ENCODE measurements around the gene TTC9. TPM values are rescaled to one million over a fixed set of nuclear protein-coding genes. Genes with fewer than 3 reads are reported as not detected.
A peak's percentile ranks its signal among the peaks of the same experiment; 100 is the strongest.

Gene TTC9
- 2.3 and 3.2 TPM in 2 replicates for polyA plus RNA-seq (2014; cell fraction: cytosol; rRNA removed)
- 1.6 and 2.8 TPM in 2 replicates for polyA plus RNA-seq (2014; cell fraction: nucleus; rRNA removed)

DNA sequence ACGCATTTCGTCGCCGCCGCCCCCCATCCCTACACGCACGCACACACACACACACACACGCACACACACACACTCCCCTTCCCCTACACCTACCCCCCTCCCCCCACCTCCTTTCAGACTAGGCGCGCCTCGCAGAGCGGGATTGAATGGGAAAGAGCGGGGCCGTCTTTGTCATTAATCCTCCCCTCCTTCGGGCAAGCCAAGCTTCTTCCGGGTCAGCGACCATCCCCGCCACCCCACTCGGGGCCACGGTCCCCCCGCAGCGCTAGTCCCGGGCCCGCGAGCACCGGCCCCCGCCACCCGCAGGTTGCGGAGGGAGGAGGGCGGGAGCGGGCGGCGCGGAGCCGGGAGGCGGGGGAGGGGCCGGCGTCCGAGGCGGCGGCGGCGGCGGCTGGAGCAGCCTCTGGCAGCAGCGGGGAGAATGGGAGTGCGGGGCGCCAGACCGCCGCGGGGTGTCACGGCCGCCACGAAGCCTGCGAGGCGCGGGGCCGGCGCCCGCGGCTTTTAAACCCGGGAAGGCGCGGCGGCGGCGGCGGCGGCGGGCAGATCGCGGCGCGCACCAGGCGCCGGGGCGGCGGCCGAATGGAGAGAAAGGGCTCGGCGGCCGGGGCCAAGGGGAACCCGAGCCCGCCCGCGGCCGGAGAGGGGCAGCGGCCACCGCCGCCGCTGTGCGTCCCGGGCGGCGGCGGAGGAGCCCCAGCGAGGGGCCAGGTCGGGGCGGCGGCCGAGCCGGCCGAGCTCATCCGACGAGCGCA lies at the start of gene TTC9:
Gene TTC9, plus strand, starts transcription at position 369 of the 755 bp plus-strand sequence. Its CDS starts 214 bp downstream, at position 583.
- no peak for DNase-seq (ENCODE audit: low spot score)

DNA sequence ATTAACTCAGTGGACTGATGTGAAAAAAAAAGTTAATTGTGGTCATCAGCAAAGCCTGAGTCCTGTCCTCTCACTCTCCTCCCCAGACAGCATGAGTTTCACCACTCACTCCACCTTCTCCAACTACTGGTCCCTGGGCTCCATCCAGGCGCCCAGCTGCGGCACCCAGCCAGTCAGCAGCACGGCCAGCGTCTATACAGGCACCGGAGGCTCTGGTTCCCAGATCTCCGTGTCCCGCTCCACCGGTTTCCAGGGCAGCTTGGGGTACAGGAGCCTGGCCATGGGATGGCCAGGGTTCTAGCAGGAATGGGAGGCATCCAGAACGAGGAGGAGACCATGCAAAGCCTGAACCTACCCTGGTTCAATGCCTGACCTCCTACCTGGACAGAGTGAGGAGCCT lies 47.3 kb upstream of the TTC9 start:
- DNase-seq (ENCODE audit: low spot score): no peak

DNA sequence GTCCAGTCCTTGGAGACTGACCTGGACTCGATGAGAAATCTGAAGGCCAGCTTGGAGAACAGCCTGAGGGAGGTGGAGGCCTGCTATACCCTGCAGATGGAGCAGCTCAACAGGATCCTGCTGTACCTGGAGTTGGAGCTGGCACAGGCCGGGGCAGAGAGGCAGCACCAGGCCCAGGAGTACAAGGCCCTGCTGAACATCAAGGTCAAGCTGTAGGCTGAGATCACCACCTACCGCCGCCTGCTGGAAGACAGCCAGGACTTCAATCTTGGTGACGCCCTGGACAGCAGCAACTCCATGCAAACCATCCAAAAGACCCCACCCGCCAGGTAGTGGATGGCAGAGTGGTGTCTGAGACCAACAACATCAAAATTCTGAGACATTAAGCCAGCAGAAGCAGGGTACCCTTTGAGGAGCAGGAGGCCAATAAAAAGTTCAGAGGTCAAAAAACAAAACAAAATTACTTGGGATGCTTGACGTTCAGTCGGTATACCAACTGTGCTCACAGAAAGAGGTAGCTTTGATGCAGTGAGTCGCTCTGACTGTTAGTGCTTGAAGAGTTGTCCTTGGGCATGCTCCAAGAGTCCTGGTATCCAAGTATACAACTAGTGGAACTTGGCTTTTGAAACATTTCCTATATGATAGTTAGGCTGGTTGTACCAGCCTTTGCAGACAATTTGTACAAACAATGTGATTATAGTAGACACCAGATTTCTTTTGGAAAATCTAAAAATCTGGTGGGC lies 46.1 kb upstream of the TTC9 start:
- no peak for DNase-seq (ENCODE audit: low spot score)

GRCh38 chr14:70597731-70598130 lies 44.0 kb upstream of the TTC9 start:
- DNase-seq (ENCODE audit: low spot score): no peak

- no peak for DNase-seq (ENCODE audit: low spot score)
These were observed 42.4 kb upstream of the TTC9 start for GRCh38 chr14:70599345-70599744.

DNA sequence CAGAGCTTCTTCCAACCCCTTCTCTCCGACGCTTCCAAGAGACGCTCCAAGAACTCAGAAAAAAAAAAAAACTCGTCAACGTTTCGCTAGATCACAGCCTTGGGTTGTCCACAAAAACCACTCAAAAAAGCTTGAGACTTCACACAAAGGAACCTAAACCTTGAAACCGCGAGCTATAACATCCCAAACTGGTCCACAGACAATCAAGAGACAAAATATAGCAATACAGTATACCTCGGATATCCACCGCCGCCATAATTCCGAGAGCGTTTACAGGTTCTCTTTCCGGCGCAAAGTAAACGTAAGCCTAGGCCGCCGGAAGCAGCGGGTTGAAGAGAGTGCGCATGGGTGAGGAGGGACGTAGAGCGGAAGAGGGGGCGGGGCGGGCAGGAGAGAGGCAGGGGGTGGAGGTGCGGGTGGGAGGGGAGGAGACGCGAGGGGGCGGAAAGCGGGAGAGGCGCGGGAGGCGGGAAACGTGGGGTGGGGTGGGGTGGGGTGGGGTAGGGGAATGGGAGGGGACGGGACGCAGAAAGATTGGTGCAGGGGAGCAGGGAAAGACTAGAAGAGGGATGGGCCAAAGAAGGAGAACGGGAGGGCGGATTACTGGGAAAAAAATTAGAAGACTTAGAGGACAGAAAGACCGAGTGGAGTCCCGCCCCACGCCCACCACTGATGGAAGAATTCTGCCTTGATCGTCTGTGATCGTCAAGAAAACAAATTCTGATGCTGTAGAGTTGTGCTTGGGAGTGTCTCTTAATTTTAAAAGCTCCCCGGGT lies 41.1 kb upstream of the TTC9 start, which contains the start of gene MED6:
Gene MED6, minus strand, starts transcription at position 274 of the 776 bp plus-strand sequence. Its CDS starts 18 bp downstream, at position 256.
- peak; percentile 89 for DNase-seq (ENCODE audit: low spot score)

GRCh38 chr14:70601162-70601561 lies 40.6 kb upstream of the TTC9 start:
- no peak for DNase-seq (ENCODE audit: low spot score)

DNA sequence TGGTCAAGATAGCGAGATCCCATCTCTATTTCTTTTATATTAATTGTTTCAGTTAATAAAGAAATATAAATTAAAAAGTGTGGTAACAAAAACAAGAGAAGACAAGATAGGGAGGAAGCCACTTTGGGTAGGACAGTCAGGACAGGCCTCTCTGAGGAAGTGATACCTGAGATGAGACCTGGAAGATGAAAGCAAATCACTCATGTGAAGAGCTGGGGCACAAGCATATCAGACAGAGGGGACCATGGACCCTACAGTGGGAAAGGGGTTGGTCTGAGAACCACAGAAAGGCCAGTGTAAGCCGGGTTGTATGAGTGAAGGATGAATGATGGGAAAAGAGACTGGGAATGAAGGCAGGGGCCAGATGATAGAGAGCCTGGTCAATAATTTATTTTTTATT lies 39.5 kb upstream of the TTC9 start:
- DNase-seq (ENCODE audit: low spot score): no peak

GRCh38 chr14:70611216-70611615 lies 30.5 kb upstream of the TTC9 start:
- DNase-seq (ENCODE audit: low spot score): no peak

GRCh38 chr14:70616646-70617045 lies 25.1 kb upstream of the TTC9 start:
- no peak for DNase-seq (ENCODE audit: low spot score)

DNA sequence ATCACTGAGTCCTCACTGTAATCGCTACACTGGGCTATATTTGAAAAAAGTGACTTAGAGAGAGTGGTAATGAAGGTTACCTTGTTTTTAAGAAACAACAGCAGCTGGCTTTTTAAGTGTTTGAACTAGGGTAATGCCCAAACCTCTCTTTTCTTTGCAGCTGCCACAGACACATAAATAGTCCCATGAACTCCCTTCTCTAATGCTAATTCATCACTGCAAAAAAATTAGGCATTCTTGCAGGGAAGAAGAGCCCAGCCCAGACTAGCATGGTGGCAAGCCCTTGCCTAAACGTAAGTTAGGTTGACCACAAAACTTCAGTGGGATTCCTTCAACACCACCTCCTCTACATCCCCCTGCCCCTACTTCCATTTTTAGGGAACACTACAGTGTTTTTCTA lies 23.4 kb upstream of the TTC9 start:
- DNase-seq (ENCODE audit: low spot score): no peak

DNA sequence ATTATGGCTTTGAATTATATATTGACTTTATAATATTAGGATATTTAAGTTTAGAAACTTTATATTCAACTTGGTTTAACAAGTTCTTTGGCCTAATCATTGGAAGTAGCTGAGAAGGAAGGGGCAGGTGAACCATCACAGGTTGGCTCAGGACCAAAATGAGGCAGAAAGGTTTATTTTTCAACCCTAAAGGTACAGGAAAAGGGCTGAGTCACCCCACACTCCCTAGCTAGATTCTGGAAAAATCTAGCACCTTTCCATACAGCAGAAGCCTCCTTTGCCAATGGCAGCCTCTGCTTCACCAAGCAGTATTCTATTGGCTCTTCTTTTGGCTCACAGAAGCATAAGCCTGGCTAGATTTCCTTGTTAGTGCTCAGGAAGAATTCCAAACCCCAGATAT lies 22.0 kb upstream of the TTC9 start:
- no peak for DNase-seq (ENCODE audit: low spot score)

- peak; percentile 46 for DNase-seq (ENCODE audit: low spot score)
These were observed 19.5 kb upstream of the TTC9 start for GRCh38 chr14:70622111-70622712.

DNA sequence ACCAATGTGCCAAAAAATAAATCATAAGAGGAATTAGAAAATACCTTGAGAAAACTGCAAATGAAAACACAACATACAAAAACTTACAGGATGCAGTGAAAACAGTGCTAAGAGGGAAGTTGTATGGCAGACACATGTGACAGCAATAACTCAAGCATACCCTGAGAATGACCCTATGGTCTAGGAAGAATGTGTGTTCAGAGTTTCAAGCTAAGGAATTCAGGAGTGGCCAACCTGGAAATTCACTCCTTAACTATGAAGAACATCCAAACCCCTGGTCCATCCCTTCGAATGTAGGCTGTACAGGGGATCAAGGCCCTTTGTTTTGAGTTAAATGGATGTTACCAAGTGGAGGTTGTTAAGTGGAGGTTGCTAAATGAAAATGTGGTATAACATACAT lies 16.7 kb upstream of the TTC9 start:
- no peak for DNase-seq (ENCODE audit: low spot score)

- DNase-seq (ENCODE audit: low spot score): no peak
These were observed 9.8 kb upstream of the TTC9 start for GRCh38 chr14:70631948-70632347.

GRCh38 chr14:70635971-70636595 lies 5.6 kb upstream of the TTC9 start:
- DNase-seq (ENCODE audit: low spot score): no peak

GRCh38 chr14:70638416-70638815 lies 3.3 kb upstream of the TTC9 start:
- DNase-seq (ENCODE audit: low spot score): no peak

DNA sequence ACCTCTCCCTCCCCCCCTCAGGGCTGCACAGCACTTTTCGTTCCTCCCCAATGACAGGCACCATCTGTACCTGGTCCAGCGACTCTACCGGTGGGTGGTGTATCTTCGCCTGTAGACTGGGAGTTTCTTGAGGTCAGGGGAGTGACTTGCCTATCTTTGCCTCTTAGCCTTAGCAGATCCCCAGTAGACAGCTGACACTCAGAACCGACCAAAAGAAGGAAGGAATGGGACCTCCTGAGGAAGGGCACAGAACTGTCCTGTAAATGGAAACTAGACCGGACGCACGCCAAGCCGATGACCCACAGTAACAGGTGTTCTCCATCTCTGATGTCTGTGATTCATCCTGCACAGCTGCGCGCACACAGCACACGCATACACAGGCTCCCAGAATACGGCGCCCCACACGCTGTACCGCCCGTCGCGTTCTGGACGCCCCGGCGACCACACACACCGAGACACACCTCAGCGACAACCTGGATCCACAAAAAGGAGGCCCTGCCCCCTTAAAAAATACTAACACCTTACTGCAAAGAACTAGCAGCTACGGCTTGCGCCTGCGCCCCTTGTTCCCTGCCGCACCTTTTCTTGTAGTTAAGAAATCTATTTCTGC lies 673 bp upstream of the TTC9 start:
- peak; percentile 31 for DNase-seq (ENCODE audit: low spot score)

- peak; percentile 16 for DNase-seq (ENCODE audit: low spot score)
These were observed 853 bp downstream of the TTC9 start for GRCh38 chr14:70642303-70643235.

DNA sequence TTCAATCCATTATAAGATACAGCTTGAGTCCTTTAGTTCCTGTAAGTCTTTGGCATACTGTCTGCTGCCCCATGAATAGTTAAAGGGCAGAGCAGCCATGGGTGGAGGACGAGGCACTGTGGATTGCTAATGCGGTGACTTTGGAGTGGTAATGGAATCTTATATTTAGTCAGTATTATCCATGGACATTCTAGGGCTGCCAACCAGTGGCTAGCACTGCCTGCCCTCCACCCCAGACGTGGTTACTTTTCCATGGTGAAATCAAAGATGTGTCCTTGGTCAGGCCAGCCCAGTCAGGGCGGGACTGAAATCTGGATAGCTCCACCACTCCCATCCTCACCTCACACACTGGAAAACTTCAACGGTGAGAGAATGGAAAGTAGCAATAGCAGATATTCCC lies 2.3 kb downstream of the TTC9 start:
- no peak for DNase-seq (ENCODE audit: low spot score)

All from SK-N-DZ (cell line).